ENCODE data around the gene HHAT. TPM values are rescaled to one million over a fixed set of nuclear protein-coding genes. Genes with fewer than 3 reads are reported as not detected.

The HHAT gene
- total RNA-seq, 4 donors from 2014 or later: 0.31 to 0.33 (median 0.33) TPM; not detected in 1

DNA sequence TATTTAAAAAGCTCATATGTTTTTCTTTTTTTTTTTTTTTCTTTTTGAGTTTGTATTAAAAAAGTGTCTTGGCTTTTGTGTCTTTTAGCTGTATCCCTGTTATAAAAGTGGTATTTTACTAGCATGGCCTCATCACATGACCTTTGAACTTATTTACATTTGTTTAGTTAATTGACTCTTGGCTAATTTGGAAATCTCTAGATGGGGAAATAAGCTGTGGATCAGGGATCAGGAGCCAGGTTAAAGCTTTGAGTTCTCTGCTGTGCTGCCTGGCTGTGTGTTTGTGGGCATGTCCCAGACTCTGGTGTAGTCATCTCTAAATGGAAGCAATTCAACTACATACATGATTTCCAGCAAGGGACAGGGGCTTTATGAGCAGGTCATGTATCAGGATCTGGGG is 56.5 kb downstream of the HHAT start:
- Histone ChIP-seq H3K27ac (no peak overlapping the region), H3K4me1 (no peaks in the 10 kb centered on the region), H3K4me3 (no peak overlapping the region), H3K36me3 (no peaks in the 10 kb centered on the region), H3K27me3 (no peaks in the 10 kb centered on the region), H3K9me3 (no peaks in the 10 kb centered on the region)
- intact Hi-C loops (cut with DNase I; ENCODE audit: low total_unique reads) (no loop called here), in situ Hi-C loops (cut with MboI; ENCODE audit: low sequenced_read_pairs in 4 of 4) (no loop called here)
- DNase-seq: no peak
- TF ChIP-seq POLR2A (IDR thresholded peaks at IDR 0.05): no peak
- TF ChIP-seq, protein P1, sequence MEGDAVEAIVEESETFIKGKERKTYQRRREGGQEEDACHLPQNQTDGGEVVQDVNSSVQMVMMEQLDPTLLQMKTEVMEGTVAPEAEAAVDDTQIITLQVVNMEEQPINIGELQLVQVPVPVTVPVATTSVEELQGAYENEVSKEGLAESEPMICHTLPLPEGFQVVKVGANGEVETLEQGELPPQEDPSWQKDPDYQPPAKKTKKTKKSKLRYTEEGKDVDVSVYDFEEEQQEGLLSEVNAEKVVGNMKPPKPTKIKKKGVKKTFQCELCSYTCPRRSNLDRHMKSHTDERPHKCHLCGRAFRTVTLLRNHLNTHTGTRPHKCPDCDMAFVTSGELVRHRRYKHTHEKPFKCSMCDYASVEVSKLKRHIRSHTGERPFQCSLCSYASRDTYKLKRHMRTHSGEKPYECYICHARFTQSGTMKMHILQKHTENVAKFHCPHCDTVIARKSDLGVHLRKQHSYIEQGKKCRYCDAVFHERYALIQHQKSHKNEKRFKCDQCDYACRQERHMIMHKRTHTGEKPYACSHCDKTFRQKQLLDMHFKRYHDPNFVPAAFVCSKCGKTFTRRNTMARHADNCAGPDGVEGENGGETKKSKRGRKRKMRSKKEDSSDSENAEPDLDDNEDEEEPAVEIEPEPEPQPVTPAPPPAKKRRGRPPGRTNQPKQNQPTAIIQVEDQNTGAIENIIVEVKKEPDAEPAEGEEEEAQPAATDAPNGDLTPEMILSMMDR (IDR thresholded peaks at IDR 0.05 in 4 of 5, conservative IDR thresholded peaks at IDR 0.05 in 1 of 5): no peak
- ATAC-seq: no peak

DNA sequence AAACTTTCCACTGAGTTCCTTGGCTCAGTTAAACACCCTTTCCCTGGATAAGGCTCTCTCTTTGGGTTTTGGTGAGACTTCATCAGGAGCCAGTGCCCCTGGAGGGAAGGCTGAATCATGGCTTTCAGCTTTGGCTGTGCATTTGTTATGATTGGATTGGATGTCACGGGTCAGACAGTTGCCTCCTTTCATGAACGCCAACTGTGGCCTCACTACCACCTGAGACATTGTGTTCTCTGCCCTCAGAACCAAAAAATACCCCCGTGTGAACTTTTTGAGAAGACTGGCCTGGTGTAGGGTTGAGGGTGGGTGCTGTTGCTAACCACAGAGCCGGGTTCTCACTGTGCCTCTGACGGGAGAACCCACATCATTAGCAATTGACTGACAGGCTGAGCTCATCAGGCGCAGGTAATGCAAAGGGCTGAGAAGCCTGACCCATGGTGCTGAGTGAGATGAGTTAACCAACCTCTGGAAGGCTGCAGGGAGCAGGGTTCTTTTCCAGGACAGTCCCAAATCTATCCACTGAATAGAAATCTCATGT is 65.6 kb downstream of the HHAT start:
- H3K36me3 ChIP-seq: no peaks in the 10 kb centered on the region
- H3K27me3 ChIP-seq: no peaks in the 10 kb centered on the region
- intact Hi-C loops (cut with DNase I; ENCODE audit: low total_unique reads): no loop called here
- in situ Hi-C loops (cut with MboI; ENCODE audit: low sequenced_read_pairs in 4 of 4): loop anchor here in 1 of 4 donors (10.0 kb wide), 1 partner anchor 250 kb away; no protein-coding TSS in a partner anchor
- no peak for DNase-seq
- H3K27ac ChIP-seq: no peak overlapping the region
- no peak for ATAC-seq
- no peak overlapping the region for H3K4me3 ChIP-seq
- no peaks in the 10 kb centered on the region for H3K4me1 ChIP-seq
- no peaks in the 10 kb centered on the region for H3K9me3 ChIP-seq
- TF ChIP-seq, protein P1 (IDR thresholded peaks at IDR 0.05 in 4 of 5, conservative IDR thresholded peaks at IDR 0.05 in 1 of 5): no peak
- no peak for TF ChIP-seq POLR2A (IDR thresholded peaks at IDR 0.05)

DNA sequence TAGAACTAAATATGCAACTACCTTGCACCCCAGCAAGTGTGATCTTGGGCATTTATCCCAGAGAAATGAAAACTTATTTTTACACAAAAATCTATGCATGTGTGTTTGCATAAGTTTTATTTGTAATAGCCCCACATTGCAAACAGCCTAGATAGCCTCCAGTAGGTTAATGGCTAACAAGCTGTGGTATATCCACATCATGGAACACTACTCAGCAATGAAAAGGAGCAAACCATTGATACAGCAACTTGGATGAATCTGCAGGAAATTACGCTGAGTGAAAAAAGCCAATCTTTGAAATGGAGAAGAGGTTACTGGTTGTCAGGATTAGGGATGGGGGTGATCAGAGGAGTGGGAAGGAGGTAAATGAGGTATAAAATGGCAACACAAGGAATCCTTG is 67.8 kb downstream of the HHAT start:
- ATAC-seq (no peak), DNase-seq (no peak)
- Histone ChIP-seq H3K4me1 (no peaks in the 10 kb centered on the region), H3K9me3 (no peaks in the 10 kb centered on the region), H3K4me3 (no peak overlapping the region), H3K27me3 (no peaks in the 10 kb centered on the region), H3K36me3 (no peaks in the 10 kb centered on the region), H3K27ac (no peak overlapping the region)
- TF ChIP-seq, protein P1 (IDR thresholded peaks at IDR 0.05 in 4 of 5, conservative IDR thresholded peaks at IDR 0.05 in 1 of 5): no peak
- TF ChIP-seq POLR2A (IDR thresholded peaks at IDR 0.05): no peak
- in situ Hi-C loops (cut with MboI; ENCODE audit: low sequenced_read_pairs in 4 of 4): loop anchor here in 1 of 4 donors (10.0 kb wide), 1 partner anchor 252 kb away; no protein-coding TSS in a partner anchor
- intact Hi-C loops (cut with DNase I; ENCODE audit: low total_unique reads): no loop called here

DNA sequence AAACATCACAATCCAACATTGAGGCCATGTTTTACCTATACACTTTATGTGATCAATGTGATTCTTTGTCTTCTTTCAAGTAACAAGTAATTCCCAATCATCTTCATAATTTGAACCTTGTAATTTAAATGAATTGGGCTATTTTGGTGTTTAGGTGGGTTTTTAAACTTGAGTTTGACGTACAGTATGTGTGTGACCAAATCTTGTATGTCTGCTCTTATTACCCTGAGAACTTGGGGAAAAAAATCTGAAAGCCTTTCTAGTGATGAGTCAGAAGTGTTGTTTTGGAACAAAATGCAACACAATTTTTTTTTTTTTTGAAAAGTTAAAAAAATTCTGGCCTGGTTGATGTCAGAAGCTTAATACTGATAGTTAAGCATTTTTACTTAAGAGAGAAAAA is 68.5 kb downstream of the HHAT start:
- intact Hi-C loops (cut with DNase I; ENCODE audit: low total_unique reads) (no loop called here), in situ Hi-C loops (cut with MboI; ENCODE audit: low sequenced_read_pairs in 4 of 4) (loop anchor here in 1 of 4 donors (10.0 kb wide), 1 partner anchor 252 kb away; no protein-coding TSS in a partner anchor)
- Histone ChIP-seq H3K9me3 (no peaks in the 10 kb centered on the region), H3K4me1 (no peaks in the 10 kb centered on the region), H3K27me3 (no peaks in the 10 kb centered on the region), H3K27ac (no peak overlapping the region), H3K4me3 (no peak overlapping the region), H3K36me3 (no peaks in the 10 kb centered on the region)
- no peak for DNase-seq
- no peak for ATAC-seq
- no peak for TF ChIP-seq POLR2A (IDR thresholded peaks at IDR 0.05)
- TF ChIP-seq, protein P1 (IDR thresholded peaks at IDR 0.05 in 4 of 5, conservative IDR thresholded peaks at IDR 0.05 in 1 of 5): no peak

DNA sequence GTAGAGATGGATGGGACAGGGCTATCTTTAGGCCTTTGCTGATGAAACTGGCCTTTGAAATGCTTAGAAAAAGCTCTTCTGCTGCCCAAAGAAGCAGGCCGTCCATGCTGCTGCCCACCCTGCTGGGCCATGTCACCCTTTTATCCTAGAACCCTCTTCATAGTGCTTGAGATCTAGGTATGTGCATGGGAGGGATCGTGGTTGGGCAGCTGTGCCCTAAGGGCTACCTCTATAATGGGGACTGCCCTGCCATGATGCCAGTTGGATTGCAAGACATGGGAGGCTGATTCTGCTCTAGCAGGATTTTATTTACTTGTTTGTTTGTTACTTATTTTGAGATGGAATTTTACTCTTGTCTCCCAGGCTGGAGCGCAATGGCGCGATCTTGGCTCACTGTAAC is 69.0 kb downstream of the HHAT start:
- H3K27ac ChIP-seq: no peak overlapping the region
- H3K27me3 ChIP-seq: no peaks in the 10 kb centered on the region
- intact Hi-C loops (cut with DNase I; ENCODE audit: low total_unique reads) (no loop called here), in situ Hi-C loops (cut with MboI; ENCODE audit: low sequenced_read_pairs in 4 of 4) (loop anchor here in 1 of 4 donors (10.0 kb wide), 1 partner anchor 253 kb away; no protein-coding TSS in a partner anchor)
- no peaks in the 10 kb centered on the region for H3K9me3 ChIP-seq
- DNase-seq (no peak), ATAC-seq (no peak)
- H3K4me3 ChIP-seq: no peak overlapping the region
- no peaks in the 10 kb centered on the region for H3K36me3 ChIP-seq
- H3K4me1 ChIP-seq: no peaks in the 10 kb centered on the region
- no peak for TF ChIP-seq POLR2A (IDR thresholded peaks at IDR 0.05)
- TF ChIP-seq, protein P1 (IDR thresholded peaks at IDR 0.05 in 4 of 5, conservative IDR thresholded peaks at IDR 0.05 in 1 of 5): no peak

Measured in gastrocnemius medialis (tissue), 4 donors.